ENCODE measurements around the gene LZTS3. TPM values are rescaled to one million over a fixed set of nuclear protein-coding genes. Genes with fewer than 3 reads are reported as not detected.
A peak's percentile ranks its signal among the peaks of the same experiment; 100 is the strongest.

LZTS3 gene
- total and polyA plus RNA-seq, 2 of the 13 experiments (the other 11 are each of a cell fraction or from before 2014, with no cell fraction given) = 10.1 to 31.3 TPM

- TF ChIP-seq ATAD3A (CRISPR knock-in tag; IDR thresholded peaks at IDR 0.05) (0 out of 2 replicates have a peak, but pooled peaks have one; percentile 44), SMYD3 (CRISPR knock-in tag; IDR thresholded peaks at IDR 0.05) (peak; percentile 76; the same call in 1 of the 2 replicates), ZSCAN30 (CRISPR knock-in tag; IDR thresholded peaks at IDR 0.05) (0 out of 2 replicates have a peak, but pooled peaks have one; percentile 82), PREB (CRISPR knock-in tag; IDR thresholded peaks at IDR 0.05) (no peak), KLF9 (CRISPR knock-in tag; IDR thresholded peaks at IDR 0.05; ENCODE audit: low read depth) (no peak), TFAP4 (IDR thresholded peaks at IDR 0.05; ENCODE audit: borderline replicate concordance, low read depth) (peak; percentile 97), ZNF460 (CRISPR knock-in tag; IDR thresholded peaks at IDR 0.05; ENCODE audit: borderline replicate concordance) (no peak), CBX2 (IDR thresholded peaks at IDR 0.05; ENCODE audit: low read depth, low read length) (no peak), CBX2 (CRISPR knock-in tag; IDR thresholded peaks at IDR 0.05; ENCODE audit: low read depth) (no peak; the same call in 1 of the 2 replicates), ZNF180 (CRISPR knock-in tag; IDR thresholded peaks at IDR 0.05; ENCODE audit: borderline replicate concordance, low read depth) (no peak), YEATS4 (CRISPR knock-in tag; IDR thresholded peaks at IDR 0.05; ENCODE audit: borderline replicate concordance) (peak; percentile 91), ZNF644 (CRISPR knock-in tag; IDR thresholded peaks at IDR 0.05; ENCODE audit: low read depth) (peak; percentile 58; the same call in 1 of the 2 replicates), FOXM1 (CRISPR knock-in tag; IDR thresholded peaks at IDR 0.05) (no peak), PHF5A (CRISPR knock-in tag; IDR thresholded peaks at IDR 0.05; ENCODE audit: low read depth, unreplicated experiment) (peak; percentile 81), MLX (CRISPR knock-in tag; IDR thresholded peaks at IDR 0.05) (peak; percentile 41; the same call in 1 of the 2 replicates), HDAC2 (CRISPR knock-in tag; IDR thresholded peaks at IDR 0.05) (peak; percentile 70), ZFP1 (CRISPR knock-in tag; IDR thresholded peaks at IDR 0.05) (peak; percentile 80; the same call in 1 of the 2 replicates), AKAP8 (CRISPR knock-in tag; IDR thresholded peaks at IDR 0.05) (0 out of 2 replicates have a peak, but pooled peaks have one; percentile 76), SOX5 (CRISPR knock-in tag; IDR thresholded peaks at IDR 0.05; ENCODE audit: borderline replicate concordance) (peak; percentile 32; the same call in 1 of the 2 replicates), TMF1 (CRISPR knock-in tag; IDR thresholded peaks at IDR 0.05; ENCODE audit: low read depth) (peak; percentile 40), KDM3A (CRISPR knock-in tag; IDR thresholded peaks at IDR 0.05; ENCODE audit: low read depth) (peak; percentile 56; the same call in 1 of the 2 replicates), ZNF256 (CRISPR knock-in tag; conservative IDR thresholded peaks at IDR 0.05) (peak; percentile 68; the same call in 1 of the 2 replicates), TBL1XR1 (IDR thresholded peaks at IDR 0.05; ENCODE audit: borderline replicate concordance, low read length, partially characterized antibody) (no peak), THYN1 (CRISPR knock-in tag; IDR thresholded peaks at IDR 0.05; ENCODE audit: borderline replicate concordance, low read depth) (0 out of 2 replicates have a peak, but pooled peaks have one; percentile 96), PBX3 (CRISPR knock-in tag; IDR thresholded peaks at IDR 0.05; ENCODE audit: borderline replicate concordance) (no peak), CBFB (CRISPR knock-in tag; IDR thresholded peaks at IDR 0.05) (peak; percentile 39; the same call in 1 of the 2 replicates), CERS6 (CRISPR knock-in tag; IDR thresholded peaks at IDR 0.05) (no peak)
Measured at GRCh38 chr20:3209257-3209945, 36.1 kb upstream of the LZTS3 start, which contains the start of gene ITPA (continued).
